Dermis microvascular lymphatic vessel endothelial cell (primary cell): ENCODE results near the gene EHD1. TPM values are rescaled to one million over a fixed set of nuclear protein-coding genes. Genes with fewer than 3 reads are reported as not detected.
"Not testable (repeated sequence)": the region's sequence is repeated elsewhere in the genome, so short reads cannot be mapped to it uniquely, and the experiment has no call there.

ENCODE experiments used
- DNase-seq, 2 donors: peaks; one replicate each; pipeline versions ENCODE4 v3.0.0 to v3.0.0-alpha.2; 2010; ENCODE audit warnings: low read depth in 2 of 2
- total RNA-seq: library from RNA; depleted of rRNA; stranded (reverse); fragments of >200 nt; gene quantifications from 2 replicates; pipeline ENCODE4 v1.2.1, GENCODE V29; 2014

The EHD1 gene
- total RNA-seq, 1 donor from 2014 or later, result 30.3 TPM

GRCh38 chr11:64858467-64859263 is 19.8 kb downstream of the EHD1 start:
- no peak for DNase-seq

- DNase-seq, result no peak
Observed at GRCh38 chr11:64857485-64857884, 20.9 kb downstream of the EHD1 start.

GRCh38 chr11:64856382-64857227 is 21.8 kb downstream of the EHD1 start:
- peak; percentile 90 to 96 for DNase-seq

GRCh38 chr11:64855596-64856304 is 22.7 kb downstream of the EHD1 start:
- peak in 1 of 2 donors; percentile 11 for DNase-seq

- peak; percentile 72 to 93 for DNase-seq
Observed at GRCh38 chr11:64854534-64855502, 23.6 kb downstream of the EHD1 start.

GRCh38 chr11:64854157-64854533 is 24.3 kb downstream of the EHD1 start:
- no peak for DNase-seq

- DNase-seq, result no peak
Observed at GRCh38 chr11:64853709-64854108, 24.7 kb downstream of the EHD1 start.

GRCh38 chr11:64852804-64853509 is 25.5 kb downstream of the EHD1 start:
- no peak for DNase-seq

- no peak for DNase-seq
Observed at GRCh38 chr11:64851831-64852351, 26.5 kb downstream of the EHD1 start.

GRCh38 chr11:64850979-64851567 is 27.3 kb downstream of the EHD1 start:
- no peak for DNase-seq

- DNase-seq, result no peak
Observed at GRCh38 chr11:64849598-64850356, 28.6 kb downstream of the EHD1 start.

- no peak for DNase-seq
Observed at GRCh38 chr11:64848826-64849597, 29.4 kb downstream of the EHD1 start.

- DNase-seq, result no peak
Observed at GRCh38 chr11:64848214-64848825, 30.1 kb downstream of the EHD1 start.

- DNase-seq, result peak; percentile 58 to 85
Observed at GRCh38 chr11:64846998-64847666, 31.3 kb downstream of the EHD1 start.

GRCh38 chr11:64845776-64846129 is 32.7 kb downstream of the EHD1 start:
- not testable (repeated sequence) for DNase-seq

- no peak for DNase-seq
Observed at GRCh38 chr11:64845129-64845775, 33.2 kb downstream of the EHD1 start.
